Prostate gland (tissue), 2 donors: ENCODE measurements around the gene FOXJ1. TPM values are rescaled to one million over a fixed set of nuclear protein-coding genes. Genes with fewer than 3 reads are reported as not detected.

Experiments used
- DNase-seq: peaks from one replicate; pipeline ENCODE4 v3.0.0-alpha.2; 2019; ENCODE audit warnings: low spot score
- H3K27ac ChIP-seq, 2 donors: fragments of 200-600 bp; sonication (generic); 2 replicates each; pipeline ENCODE4 v1.5.1; 2017 to 2019
- H3K27me3 ChIP-seq: fragments of 200-600 bp; sonication (generic); replicated peaks from 2 replicates; pipeline ENCODE4 v1.5.1; 2019; ENCODE audit not compliant: insufficient read depth
- H3K36me3 ChIP-seq, 2 donors: fragments of 200-600 bp; sonication (generic); 1 replicate in 1 of 2; 2 replicates in 1 of 2; pipeline versions ENCODE4 v1.5.1 to v1.8.1; 2017 to 2019
- H3K4me1 ChIP-seq: fragments of 200-600 bp; sonication (generic); replicated peaks from 2 replicates; pipeline ENCODE4 v1.5.1; 2019
- H3K4me3 ChIP-seq, 2 donors: fragments of 200-600 bp; sonication (generic); 2 replicates each; pipeline ENCODE4 v1.5.1; 2017 to 2019
- H3K9me3 ChIP-seq: fragments of 200-600 bp; sonication (generic); 2 replicates; pipeline ENCODE4 v1.5.1; 2017
- CTCF ChIP-seq, 4 experiments: fragments of 200-600 bp in 2 of 4; fragments of 450-650 bp in 2 of 4; sonication (generic) in 2 of 4; IDR thresholded peaks; 1 replicate in 3 of 4; 2 replicates in 1 of 4; pipeline ENCODE4 v1.5.1; 2016 to 2019; ENCODE audit warnings: antibody characterized with exemption in 4 of 4, mild to moderate bottlenecking in 2 of 4, moderate library complexity in 2 of 4
- POLR2A ChIP-seq: fragments of 450-650 bp; IDR thresholded peaks from one replicate; pipeline ENCODE4 v1.6.1; 2016; ENCODE audit warnings: antibody characterized with exemption, mild to moderate bottlenecking
- POLR2AphosphoS5 ChIP-seq: sonication (generic); formaldehyde crosslinking; IDR thresholded peaks from one replicate; pipeline ENCODE4 v1.6.1; 2017; ENCODE audit warnings: antibody characterized with exemption
- WGBS: methylation state at CpG from one replicate; pipeline ENCODE4 v1.1.5; 2018; 5-methylcytosine and 5-hydroxymethylcytosine counted together
- intact Hi-C: fragments of 100-400 bp; cut with DNase I; formaldehyde crosslinking; loops from one replicate; pipeline ENCODE4 v1.14.2; 2022
- total RNA-seq, 2 donors: library from RNA; depleted of rRNA; stranded (reverse); fragments of >200 nt; gene quantifications; one replicate each; pipeline ENCODE4 v1.1.0, GENCODE V29; 2016

FOXJ1 gene
- total RNA-seq, 2 donors from 2014 or later, result 0.55 to 11.2 TPM

- Histone ChIP-seq H3K27me3 (no peaks in the 10 kb centered on the region), H3K4me3 (peak overlapping the region; percentile 61 to 71), H3K4me1 (peaks cover 6% of the 10 kb centered on the region), H3K36me3 (peaks cover 4 to 6% of the 10 kb centered on the region in 2 donors), H3K27ac (peak overlapping the region; percentile 87 to 89), H3K9me3 (no peaks in the 10 kb centered on the region)
- no peak for TF ChIP-seq POLR2A
- TF ChIP-seq CTCF (IDR thresholded peaks at IDR 0.05), result no peak
- no peak for TF ChIP-seq POLR2AphosphoS5
- intact Hi-C loops, result no loop called here
- 85% methylated on average over 29 of the region's 29 CpGs for WGBS
- no peak for DNase-seq
Observed at GRCh38 chr17:76104140-76104895, 36.7 kb downstream of the FOXJ1 start.

- Histone ChIP-seq H3K9me3 (no peaks in the 10 kb centered on the region), H3K27me3 (no peaks in the 10 kb centered on the region), H3K4me1 (peaks cover 6% of the 10 kb centered on the region), H3K36me3 (peaks cover 4 to 6% of the 10 kb centered on the region in 2 donors), H3K4me3 (peak within 1 kb of the TSS; percentile 61 to 71), H3K27ac (peak within 1 kb of the TSS; percentile 87 to 89)
- intact Hi-C loops, result no loop called here
- peak; percentile 98 for TF ChIP-seq POLR2AphosphoS5
- peak in 1 of 4 experiments; percentile 11 for TF ChIP-seq CTCF (IDR thresholded peaks at IDR 0.05)
- TF ChIP-seq POLR2A, result peak; percentile 74
- WGBS, result 5% methylated on average over 55 of the region's 55 CpGs
- DNase-seq, result peak; percentile 90
Observed at GRCh38 chr17:76103274-76104139, 37.5 kb downstream of the FOXJ1 start, which contains the start of gene EXOC7. TSS of gene EXOC7 (minus strand) at chr17:76103787. CDS start at chr17:76103692, 95 bp downstream.

- Histone ChIP-seq H3K4me3 (peak overlapping the region; percentile 61 to 71), H3K9me3 (no peaks in the 10 kb centered on the region), H3K36me3 (peaks cover 4 to 6% of the 10 kb centered on the region in 2 donors), H3K27ac (peak overlapping the region; percentile 87 to 89), H3K4me1 (peaks cover 6% of the 10 kb centered on the region), H3K27me3 (no peaks in the 10 kb centered on the region)
- TF ChIP-seq POLR2AphosphoS5 (peak; percentile 27), CTCF (IDR thresholded peaks at IDR 0.05) (no peak)
- 3% methylated on average over 4 of the region's 4 CpGs for whole genome bisulfite sequencing
- peak; percentile 30 for DNase-seq
- intact Hi-C loops, result no loop called here
Observed at GRCh38 chr17:76102944-76103273, 38.1 kb downstream of the FOXJ1 start.

- Histone ChIP-seq H3K27ac (no peak overlapping the region), H3K36me3 (peaks cover 17 to 33% of the 10 kb centered on the region in 2 donors), H3K4me1 (peaks cover 6% of the 10 kb centered on the region), H3K4me3 (no peak overlapping the region), H3K27me3 (no peaks in the 10 kb centered on the region), H3K9me3 (no peaks in the 10 kb centered on the region)
- intact Hi-C loops, result no loop called here
- 93% methylated on average over 19 of the region's 19 CpGs for WGBS
- TF ChIP-seq CTCF (IDR thresholded peaks at IDR 0.05) (no peak), POLR2A (no peak), POLR2AphosphoS5 (no peak)
- DNase-seq, result no peak
Observed at GRCh38 chr17:76097716-76098295, 43.2 kb downstream of the FOXJ1 start.
